Measurements from ENCODE around the gene F11R.

Gene F11R

DNA sequence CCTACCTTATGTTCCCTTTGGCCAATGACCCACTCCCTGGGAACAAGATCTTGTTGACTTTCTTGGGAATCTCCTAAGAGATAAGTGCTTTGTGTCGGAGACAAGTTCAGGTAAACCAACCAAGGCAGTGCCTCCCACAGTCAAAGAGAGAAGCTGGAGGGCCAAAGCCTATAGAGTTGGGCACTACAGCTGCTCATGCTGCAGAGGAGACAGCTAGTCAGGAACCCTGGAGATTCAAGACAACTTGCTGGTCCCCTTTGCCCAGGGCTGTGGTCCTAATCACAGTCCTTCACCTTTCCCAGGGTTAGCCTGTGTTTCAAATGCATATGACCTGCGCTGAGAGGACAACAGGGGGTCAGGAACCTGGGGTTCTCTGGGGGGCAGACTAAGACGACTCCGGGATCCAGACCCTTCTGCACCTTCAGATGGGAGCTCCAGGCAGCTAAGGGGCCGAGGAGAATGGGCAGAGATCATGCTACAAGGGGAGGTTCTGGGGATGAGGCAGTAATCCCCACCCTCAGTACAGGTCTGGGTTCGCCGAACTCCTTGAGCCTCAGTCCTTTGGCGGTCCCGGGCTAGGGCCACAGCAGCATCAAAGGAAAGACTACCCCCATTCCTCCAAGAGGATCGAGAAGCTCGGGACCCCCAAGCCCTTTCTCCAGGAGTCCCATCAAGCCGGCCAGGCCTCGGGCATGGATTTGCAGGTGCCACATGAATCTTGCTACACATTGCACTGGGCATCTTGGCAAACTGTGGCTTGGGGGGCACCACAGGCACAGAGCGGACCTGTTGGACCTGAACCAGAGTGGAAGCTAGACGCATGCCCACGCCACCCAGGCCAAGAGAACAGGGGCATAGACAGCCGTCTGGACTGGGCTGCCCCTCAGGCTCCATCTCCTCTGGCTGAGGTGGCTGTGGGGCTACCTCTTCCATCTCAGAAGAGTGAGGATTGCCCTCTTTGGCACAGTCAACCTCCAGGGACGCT, 26.8 kb upstream of the F11R start:
- no peak overlapping the region for H3K4me3 ChIP-seq (ENCODE audit: low read depth, low read length)
- TF ChIP-seq, protein P1, sequence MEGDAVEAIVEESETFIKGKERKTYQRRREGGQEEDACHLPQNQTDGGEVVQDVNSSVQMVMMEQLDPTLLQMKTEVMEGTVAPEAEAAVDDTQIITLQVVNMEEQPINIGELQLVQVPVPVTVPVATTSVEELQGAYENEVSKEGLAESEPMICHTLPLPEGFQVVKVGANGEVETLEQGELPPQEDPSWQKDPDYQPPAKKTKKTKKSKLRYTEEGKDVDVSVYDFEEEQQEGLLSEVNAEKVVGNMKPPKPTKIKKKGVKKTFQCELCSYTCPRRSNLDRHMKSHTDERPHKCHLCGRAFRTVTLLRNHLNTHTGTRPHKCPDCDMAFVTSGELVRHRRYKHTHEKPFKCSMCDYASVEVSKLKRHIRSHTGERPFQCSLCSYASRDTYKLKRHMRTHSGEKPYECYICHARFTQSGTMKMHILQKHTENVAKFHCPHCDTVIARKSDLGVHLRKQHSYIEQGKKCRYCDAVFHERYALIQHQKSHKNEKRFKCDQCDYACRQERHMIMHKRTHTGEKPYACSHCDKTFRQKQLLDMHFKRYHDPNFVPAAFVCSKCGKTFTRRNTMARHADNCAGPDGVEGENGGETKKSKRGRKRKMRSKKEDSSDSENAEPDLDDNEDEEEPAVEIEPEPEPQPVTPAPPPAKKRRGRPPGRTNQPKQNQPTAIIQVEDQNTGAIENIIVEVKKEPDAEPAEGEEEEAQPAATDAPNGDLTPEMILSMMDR (IDR thresholded peaks at IDR 0.05; ENCODE audit: borderline replicate concordance, insufficient read depth, low read depth, low read length): no peak

DNA sequence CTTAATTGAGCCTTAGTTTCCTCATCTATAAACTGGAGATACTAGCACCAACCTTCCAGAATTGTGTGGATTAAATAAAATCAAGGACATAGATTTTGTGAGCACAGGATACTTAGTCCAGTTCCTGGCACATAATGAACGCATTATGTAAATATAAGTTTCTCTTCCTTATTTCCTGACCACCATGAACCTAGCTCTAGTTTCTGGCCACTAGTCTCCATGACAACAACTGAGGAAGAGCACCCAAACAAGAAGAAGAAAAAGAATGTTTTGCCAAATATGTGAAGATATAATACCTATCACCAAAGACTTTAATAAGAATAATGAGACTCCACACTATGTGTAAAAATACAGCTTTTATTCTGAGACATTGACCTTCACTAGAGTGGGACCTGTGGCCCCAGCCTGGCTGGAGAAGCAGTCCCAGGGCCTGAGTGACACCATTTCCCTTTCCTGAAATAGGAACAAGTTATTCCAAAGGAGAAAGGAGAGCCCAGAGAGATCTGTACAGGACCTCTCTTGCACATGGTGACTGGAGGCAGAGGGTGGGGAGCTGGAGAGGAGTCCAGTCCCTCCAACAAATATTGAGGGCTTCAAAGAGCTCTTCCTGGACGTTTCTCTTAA, 25.8 kb upstream of the F11R start:
- H3K4me3 ChIP-seq (ENCODE audit: low read depth, low read length): peak overlapping the region; percentile 77
- TF ChIP-seq, protein P1 (IDR thresholded peaks at IDR 0.05; ENCODE audit: borderline replicate concordance, insufficient read depth, low read depth, low read length): no peak

DNA sequence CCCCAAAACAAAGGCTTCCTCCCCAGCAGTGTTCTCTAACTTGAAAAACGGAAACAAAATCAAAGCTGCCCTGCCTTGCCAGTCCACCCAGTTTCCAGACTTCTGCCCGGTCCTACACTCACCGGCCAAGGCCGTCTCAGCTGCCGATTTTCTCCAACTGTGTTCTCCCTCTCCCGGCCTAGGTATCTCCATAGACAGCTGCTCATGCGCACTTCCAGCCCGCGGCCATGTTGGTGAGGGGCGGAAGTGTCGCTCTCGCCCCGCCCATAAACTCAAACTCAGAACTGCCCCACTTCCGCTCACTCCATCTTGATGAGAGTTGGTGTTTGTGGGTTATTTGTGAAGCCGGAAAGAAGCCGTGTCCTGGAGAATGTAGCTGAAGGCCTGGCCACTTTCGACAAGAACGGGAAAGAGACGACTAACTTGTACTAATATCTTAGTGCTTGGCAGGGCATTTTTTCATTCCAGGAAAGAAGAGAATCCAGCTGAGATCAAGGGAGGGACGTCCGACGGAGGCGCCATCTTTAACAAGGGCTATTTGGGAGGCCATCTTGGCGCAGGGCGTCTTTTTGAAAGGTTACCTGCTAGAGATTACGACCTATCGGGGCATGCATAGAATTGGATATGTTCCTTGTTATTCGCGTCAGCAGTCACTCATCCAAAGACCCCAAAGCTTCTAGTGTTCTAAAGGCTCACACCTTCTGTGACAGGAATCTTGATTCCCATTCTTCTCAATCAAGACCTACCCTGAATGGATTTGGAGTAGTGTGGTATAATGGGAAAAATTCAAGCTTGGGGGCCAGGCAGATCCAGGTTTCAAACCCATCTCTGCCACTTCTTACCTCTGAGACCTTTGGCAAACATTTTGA, 25.0 kb upstream of the F11R start, which contains the start of gene USF1:
Gene USF1 (minus strand): TSS at position 242 of the 869 bp plus-strand sequence. CDS start 2,702 bp downstream, outside the sequence.
- TF ChIP-seq, protein P1 (IDR thresholded peaks at IDR 0.05; ENCODE audit: borderline replicate concordance, insufficient read depth, low read depth, low read length): no peak
- H3K4me3 ChIP-seq (ENCODE audit: low read depth, low read length): peak within 1 kb of the TSS; percentile 77

DNA sequence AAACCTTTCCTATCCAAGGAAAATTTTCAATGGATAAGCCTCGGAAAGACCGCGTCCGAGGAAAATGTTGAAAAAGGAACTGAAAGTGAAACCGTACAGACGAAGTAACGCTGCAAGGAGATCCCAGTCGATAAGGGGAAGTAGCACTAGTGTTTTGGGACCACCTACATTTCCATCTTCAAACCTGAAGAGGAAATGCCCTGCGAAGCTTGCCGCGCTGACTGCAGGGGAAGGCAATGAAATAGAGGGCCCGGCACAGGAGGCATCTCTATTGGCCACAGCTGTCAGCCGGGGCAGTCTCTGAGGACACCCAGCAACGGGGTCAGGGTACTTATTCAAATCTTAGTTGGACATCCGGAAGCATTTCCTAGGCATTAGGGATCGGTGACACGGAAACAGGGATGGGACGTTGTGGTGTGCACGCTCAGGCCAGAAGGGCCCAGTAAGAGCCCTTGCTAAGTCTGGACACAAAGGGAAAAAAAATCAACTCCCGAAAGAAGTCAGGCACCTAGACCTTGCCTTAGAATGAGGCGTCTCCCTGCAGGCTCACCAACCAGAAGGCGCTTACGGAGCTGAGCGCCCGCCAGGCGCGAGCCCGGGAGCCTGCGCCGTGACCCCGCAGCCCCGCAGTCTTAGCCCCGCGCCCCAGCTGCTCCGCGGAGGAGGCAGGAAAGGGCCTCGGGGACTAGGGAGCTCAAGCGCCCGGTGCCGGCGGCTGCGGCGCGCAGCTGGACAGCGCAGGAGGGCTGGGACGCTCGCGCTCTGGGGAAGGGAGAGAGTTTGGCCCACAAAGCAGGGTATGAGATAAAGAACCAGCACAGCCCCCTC, 24.2 kb upstream of the F11R start:
- H3K4me3 ChIP-seq (ENCODE audit: low read depth, low read length): peak overlapping the region; percentile 77
- TF ChIP-seq, protein P1 (IDR thresholded peaks at IDR 0.05; ENCODE audit: borderline replicate concordance, insufficient read depth, low read depth, low read length): no peak

DNA sequence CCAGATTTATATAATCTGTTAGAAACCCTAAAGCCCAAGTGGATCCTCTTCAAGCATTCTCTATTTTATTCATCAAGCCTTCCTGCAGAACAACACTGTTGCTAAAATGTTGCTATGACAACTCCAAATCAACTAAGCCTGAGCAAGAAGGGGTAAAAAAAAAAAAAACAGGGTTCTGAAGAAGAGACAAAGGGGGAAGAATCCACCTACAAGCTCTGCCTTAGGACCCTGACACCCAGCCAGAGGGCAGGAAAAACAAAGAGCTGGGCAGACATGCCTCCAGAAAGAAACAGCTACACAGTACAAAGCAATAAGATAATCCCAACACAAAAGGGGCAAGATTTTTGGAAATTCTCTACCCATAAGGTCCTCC, 23.6 kb upstream of the F11R start:
- TF ChIP-seq, protein P1 (IDR thresholded peaks at IDR 0.05; ENCODE audit: borderline replicate concordance, insufficient read depth, low read depth, low read length): no peak
- peak overlapping the region; percentile 77 for H3K4me3 ChIP-seq (ENCODE audit: low read depth, low read length)

DNA sequence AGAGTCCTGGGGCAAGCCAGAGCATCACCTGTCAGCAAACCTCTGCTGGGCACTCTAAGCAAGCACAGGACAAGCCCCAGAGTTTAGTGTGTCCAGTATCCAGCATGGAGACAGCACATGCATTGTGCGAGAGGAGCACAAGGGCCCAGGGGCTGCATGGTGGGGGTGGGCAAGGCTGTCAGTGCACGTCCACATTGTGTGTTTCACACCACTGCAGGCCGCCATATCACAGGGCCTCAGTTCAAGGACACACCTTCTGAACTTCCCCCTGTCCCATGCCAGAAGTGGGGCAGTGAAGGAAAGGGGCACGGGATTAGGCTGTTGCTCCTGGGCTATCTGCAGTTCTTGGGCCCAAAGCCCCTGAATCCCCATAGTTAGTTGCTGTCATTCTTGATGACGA, 18.6 kb upstream of the F11R start:
- TF ChIP-seq, protein P1 (IDR thresholded peaks at IDR 0.05; ENCODE audit: borderline replicate concordance, insufficient read depth, low read depth, low read length): no peak
- no peak overlapping the region for H3K4me3 ChIP-seq (ENCODE audit: low read depth, low read length)

Measured in GM12875 (cell line).